ENCODE data around the gene IQSEC3. TPM values are rescaled to one million over a fixed set of nuclear protein-coding genes. Genes with fewer than 3 reads are reported as not detected.
A peak's percentile ranks its signal among the peaks of the same experiment; 100 is the strongest.
"Not testable (repeated sequence)": the region's sequence is repeated elsewhere in the genome, so short reads cannot be mapped to it uniquely, and the experiment has no call there.

The IQSEC3 gene
- total and polyA plus RNA-seq, 8 donors, result 0.16 to 10.1 (median 1.2) TPM

DNA sequence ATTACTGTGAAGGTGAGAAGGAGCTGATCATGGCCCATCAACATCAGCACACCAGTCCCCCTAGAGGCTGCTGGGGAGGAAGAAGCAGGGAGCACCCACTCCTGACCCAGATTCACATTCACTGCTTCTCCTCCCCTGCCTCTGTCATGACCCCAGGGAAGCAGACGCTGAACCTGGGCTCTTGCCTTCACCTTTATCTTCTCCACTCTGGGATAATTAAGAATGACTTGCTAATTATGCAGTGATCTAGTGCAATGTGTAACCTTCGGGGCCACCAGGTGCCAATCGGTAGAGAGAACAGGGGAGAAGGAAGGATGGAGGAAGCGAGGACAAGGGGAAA, 44.4 kb upstream of the IQSEC3 start:
- peaks cover 0 to 8% (median 0%) of the 10 kb centered on the region in 3 donors for H3K36me3 ChIP-seq
- WGBS, 2 donors, result 77 to 78% methylated on average over 4 of the region's 4 CpGs
- no peaks in the 10 kb centered on the region for H3K4me1 ChIP-seq
- intact Hi-C loops (cut with DNase I), result no loop called here
- TF ChIP-seq, protein P1, sequence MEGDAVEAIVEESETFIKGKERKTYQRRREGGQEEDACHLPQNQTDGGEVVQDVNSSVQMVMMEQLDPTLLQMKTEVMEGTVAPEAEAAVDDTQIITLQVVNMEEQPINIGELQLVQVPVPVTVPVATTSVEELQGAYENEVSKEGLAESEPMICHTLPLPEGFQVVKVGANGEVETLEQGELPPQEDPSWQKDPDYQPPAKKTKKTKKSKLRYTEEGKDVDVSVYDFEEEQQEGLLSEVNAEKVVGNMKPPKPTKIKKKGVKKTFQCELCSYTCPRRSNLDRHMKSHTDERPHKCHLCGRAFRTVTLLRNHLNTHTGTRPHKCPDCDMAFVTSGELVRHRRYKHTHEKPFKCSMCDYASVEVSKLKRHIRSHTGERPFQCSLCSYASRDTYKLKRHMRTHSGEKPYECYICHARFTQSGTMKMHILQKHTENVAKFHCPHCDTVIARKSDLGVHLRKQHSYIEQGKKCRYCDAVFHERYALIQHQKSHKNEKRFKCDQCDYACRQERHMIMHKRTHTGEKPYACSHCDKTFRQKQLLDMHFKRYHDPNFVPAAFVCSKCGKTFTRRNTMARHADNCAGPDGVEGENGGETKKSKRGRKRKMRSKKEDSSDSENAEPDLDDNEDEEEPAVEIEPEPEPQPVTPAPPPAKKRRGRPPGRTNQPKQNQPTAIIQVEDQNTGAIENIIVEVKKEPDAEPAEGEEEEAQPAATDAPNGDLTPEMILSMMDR (IDR thresholded peaks at IDR 0.05), result no peak
- no peaks in the 10 kb centered on the region for H3K27me3 ChIP-seq
- no peak overlapping the region for H3K4me3 ChIP-seq
- no peak overlapping the region for H3K27ac ChIP-seq
- H3K9me3 ChIP-seq, result no peaks in the 10 kb centered on the region
- no peak for ATAC-seq
- FAIRE-seq, result no peak
- DNase-seq, result peak in 1 of 6 donors; percentile 13

DNA sequence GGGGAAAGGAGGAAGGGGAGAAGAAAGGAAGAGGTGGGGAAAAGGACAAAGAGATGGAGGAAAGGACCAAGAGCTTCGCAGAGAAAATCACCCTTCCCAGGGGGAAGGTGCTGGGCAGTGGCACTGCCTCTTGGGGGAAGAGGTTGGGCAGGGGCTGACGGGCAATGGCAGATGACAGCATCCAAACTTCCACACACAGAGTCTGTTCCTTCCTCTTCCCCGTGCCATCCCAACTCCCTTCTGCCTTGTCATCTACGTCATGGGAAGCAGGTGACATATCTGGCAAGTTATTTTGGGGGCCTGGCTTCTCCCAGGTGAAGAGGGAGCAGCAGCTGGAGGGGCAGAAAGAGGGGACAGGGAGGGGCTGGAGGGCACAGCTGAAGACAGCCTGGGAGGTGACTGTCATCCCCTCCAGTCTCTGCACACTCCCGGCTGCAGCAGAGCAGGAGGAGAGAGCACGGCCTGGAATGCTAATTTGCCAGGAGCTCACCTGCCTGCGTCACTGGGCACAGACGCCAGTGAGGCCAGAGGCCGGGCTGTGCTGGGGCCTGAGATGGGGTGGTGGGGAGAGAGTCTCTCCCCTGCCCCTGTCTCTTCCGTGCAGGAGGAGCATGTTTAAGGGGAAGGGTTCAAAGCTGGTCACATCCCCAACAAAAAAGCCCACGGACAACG, 43.9 kb upstream of the IQSEC3 start:
- peaks cover 0 to 8% (median 0%) of the 10 kb centered on the region in 3 donors for H3K36me3 ChIP-seq
- no peak for FAIRE-seq
- intact Hi-C loops (cut with DNase I), result no loop called here
- H3K4me1 ChIP-seq, result no peaks in the 10 kb centered on the region
- no peaks in the 10 kb centered on the region for H3K27me3 ChIP-seq
- no peaks in the 10 kb centered on the region for H3K9me3 ChIP-seq
- TF ChIP-seq, protein P1 (IDR thresholded peaks at IDR 0.05), result no peak
- peak in 2 of 6 donors; percentile 7 to 17 for DNase-seq
- H3K4me3 ChIP-seq, result no peak overlapping the region
- 84 to 90% methylated on average over 12 of the region's 12 CpGs for WGBS, 2 donors
- no peak overlapping the region for H3K27ac ChIP-seq
- no peak for ATAC-seq

DNA sequence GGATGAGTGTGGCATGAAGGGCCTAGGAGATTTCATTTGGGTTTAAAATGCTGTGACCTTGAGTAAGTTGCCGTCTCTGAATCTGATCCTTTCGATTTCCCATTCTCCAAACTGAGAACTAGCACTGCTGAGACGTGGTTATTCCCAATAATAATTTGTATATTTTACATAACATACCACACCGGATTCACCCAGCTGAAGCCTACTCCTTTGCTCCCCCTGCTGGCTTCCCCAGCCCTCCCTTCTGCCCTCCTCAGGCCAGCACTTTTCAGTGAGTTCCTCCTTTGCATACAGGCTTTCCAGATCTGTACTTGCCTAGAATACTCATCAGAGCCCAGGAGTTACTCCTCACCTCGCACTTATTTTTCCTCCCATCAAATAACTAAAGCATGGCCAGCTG, 38.7 kb upstream of the IQSEC3 start:
- H3K4me1 ChIP-seq; DNase-seq; H3K27ac ChIP-seq; H3K4me3 ChIP-seq; H3K36me3 ChIP-seq; ATAC-seq; intact Hi-C loops (cut with DNase I); H3K27me3 ChIP-seq; H3K9me3 ChIP-seq; FAIRE-seq: not testable (repeated sequence)
- WGBS, 2 donors, result no CpG with 5 or more reads among the region's 5 CpGs

DNA sequence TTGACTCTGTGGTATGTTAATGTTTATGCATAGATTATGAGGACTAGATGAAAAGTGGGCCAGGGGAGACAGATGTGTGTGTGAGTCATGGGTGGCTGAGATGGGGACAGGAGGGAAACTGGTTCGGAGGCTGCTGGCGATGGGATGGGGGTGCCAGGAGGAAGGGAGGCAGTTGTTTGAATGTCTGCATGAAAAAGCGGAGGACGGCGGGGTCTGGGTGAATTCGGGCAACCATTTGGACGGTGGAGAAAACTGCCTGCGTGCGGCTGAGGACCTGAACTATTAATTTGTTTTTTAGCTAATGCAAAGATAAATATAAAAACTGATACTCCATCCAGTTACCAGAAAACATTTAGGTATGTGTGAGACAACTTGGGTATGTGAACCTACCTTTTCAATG, 27.8 kb upstream of the IQSEC3 start:
- ATAC-seq; intact Hi-C loops (cut with DNase I); H3K4me3 ChIP-seq; H3K4me1 ChIP-seq; FAIRE-seq; H3K27me3 ChIP-seq; H3K27ac ChIP-seq; H3K36me3 ChIP-seq; H3K9me3 ChIP-seq: not testable (repeated sequence)
- peak in 1 of 6 donors; percentile 18 for DNase-seq
- WGBS, 2 donors, result 66 to 75% methylated on average over 9 of the region's 9 CpGs

DNA sequence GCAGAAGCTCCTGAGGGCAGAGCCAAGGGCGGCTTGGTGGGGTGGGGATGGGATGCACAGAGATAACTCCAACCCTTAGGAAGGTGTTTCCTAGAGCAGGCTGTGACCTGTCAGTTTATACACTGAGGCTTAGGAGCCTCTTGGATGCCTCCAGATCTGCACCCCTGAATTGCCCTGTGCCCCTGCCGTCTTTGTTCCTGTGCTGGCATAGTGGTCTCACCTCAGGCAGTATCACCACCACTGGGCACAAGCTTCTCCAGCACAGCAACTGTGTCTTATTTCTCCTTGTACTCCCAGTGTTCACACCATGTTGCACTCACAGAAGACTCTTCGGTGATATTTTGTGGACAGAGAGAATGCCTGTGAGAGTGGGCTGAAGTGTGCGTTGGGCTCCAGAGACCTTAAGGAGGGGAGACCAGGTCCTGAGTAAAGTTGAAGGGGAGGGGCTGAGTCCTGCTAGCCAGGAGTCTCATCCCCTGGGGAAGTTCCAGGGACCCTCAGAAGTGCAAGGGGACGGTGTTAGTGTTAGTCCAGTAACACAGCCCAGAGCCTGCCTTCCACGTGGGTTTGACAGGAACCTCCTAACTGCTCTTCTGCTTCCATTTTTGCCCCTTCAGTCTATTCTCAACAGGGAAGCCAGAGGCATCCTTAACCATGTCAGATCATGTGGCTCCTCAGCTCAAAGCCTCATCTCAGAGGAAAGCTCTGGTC, 26.9 kb upstream of the IQSEC3 start:
- H3K27me3 ChIP-seq; H3K27ac ChIP-seq; H3K36me3 ChIP-seq; FAIRE-seq; H3K4me1 ChIP-seq; H3K4me3 ChIP-seq; DNase-seq; H3K9me3 ChIP-seq; ATAC-seq; intact Hi-C loops (cut with DNase I): not testable (repeated sequence)
- 61 to 63% methylated on average over 6 of the region's 6 CpGs for WGBS, 2 donors

DNA sequence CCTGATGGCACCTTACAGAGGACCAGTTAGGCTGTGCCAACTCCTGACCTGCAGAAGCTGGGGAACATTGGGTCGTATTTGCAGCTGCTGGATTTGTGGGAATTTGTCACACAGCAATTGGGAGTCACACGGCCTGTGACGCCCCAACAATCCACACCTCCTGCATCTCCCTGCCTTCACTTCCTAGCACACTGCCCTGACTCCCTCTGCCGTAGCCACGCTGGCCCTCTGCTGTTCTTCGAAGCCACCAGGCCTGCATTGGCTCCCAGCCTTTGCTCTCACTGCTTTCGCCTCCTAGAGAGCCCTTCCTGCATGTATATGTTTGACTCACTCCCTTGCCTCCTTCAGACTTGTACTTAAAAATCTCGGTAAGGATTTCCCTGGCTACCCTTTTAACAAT, 22.2 kb upstream of the IQSEC3 start:
- H3K4me3 ChIP-seq; H3K36me3 ChIP-seq; ATAC-seq; DNase-seq; H3K27ac ChIP-seq; intact Hi-C loops (cut with DNase I); H3K9me3 ChIP-seq; H3K27me3 ChIP-seq; FAIRE-seq; H3K4me1 ChIP-seq: not testable (repeated sequence)
- WGBS, 2 donors, result 58 to 74% methylated on average over 5 to 8 of the region's 8 CpGs

DNA sequence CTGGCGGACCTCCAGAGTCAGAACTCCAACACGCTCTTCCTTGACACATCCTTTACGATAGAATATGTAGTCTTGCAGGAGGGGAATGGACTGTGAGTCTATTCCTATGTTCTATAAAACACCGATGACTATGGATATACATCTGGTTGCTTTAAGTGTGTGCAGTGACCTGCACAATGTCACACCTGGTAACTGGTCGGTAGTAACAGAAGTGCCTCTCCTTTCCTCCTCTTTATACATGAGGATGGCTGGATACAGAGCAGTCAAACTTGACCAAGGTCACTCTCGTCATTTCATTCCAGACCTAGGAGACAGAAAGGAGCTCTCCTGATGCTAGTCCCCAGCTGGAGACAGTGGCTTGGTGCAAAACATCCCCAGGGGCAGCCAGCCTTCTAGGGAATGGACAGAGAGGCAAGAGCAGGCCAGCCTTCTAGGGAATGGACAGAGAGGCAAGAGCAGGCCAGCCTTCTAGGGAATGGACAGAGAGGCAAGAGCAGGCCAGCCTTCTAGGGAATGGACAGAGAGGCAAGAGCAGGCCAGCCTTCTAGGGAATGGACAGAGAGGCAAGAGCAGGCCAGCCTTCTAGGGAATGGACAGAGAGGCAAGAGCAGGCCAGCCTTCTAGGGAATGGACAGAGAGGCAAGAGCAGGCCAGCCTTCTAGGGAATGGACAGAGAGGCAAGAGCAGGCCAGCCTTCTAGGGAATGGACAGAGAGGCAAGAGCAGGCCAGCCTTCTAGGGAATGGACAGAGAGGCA, 21.2 kb upstream of the IQSEC3 start:
- WGBS, 2 donors, result 66 to 80% methylated on average over 5 to 6 of the region's 6 CpGs
- H3K4me1 ChIP-seq; H3K4me3 ChIP-seq; H3K27me3 ChIP-seq; ATAC-seq; H3K36me3 ChIP-seq; intact Hi-C loops (cut with DNase I); FAIRE-seq; H3K9me3 ChIP-seq; DNase-seq; H3K27ac ChIP-seq: not testable (repeated sequence)

DNA sequence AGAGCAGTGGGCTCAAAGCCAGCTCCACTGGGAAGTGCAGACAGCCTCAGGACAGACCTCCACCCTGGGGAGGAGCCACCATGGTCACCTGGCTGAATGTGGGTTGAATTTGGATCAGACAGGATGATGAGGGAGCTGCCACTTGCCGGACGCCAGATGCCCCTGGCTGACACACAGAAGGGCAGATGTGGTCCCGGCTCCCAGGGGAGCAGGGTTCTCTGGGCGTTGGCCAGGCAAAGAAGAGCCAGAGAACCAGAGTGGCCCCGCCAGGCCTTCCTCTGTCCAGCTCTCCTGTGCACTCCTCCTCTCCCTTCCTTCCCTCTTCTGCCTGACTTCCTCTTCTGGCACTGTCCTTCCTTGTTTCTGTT, 20.6 kb upstream of the IQSEC3 start:
- intact Hi-C loops (cut with DNase I), result not testable (repeated sequence)
- ATAC-seq, result peak in 3 of 4 donors; percentile 24 to 62 (median 43)

DNA sequence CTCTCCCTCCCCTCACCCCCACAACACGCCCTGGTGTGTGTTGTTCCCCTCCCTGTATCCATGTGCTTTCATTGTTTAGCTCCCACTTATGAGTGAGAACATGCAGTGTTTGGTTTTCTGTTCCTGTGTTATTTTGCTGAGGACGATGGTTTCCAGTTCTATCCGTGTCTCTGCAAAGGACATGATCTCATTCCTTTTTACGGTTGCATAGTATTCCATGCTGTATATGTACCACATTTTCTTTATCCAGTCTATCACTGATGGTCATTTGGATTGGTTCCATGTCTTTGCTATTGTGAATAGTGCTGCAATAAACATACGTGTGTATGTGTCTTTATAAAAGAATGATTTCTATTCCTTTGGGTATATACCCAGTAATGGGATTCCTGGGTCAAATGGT, 20.0 kb upstream of the IQSEC3 start:
- ATAC-seq; H3K4me3 ChIP-seq; intact Hi-C loops (cut with DNase I); H3K4me1 ChIP-seq; FAIRE-seq; DNase-seq; H3K27ac ChIP-seq; H3K9me3 ChIP-seq; H3K36me3 ChIP-seq; H3K27me3 ChIP-seq: not testable (repeated sequence)
- 49 to 62% methylated on average over 5 of the region's 5 CpGs for WGBS, 2 donors

More for the DNA sequence above, 20.6 kb upstream of the IQSEC3 start:
- H3K4me3 ChIP-seq, H3K27me3 ChIP-seq, H3K9me3 ChIP-seq, FAIRE-seq, H3K36me3 ChIP-seq, H3K27ac ChIP-seq, H3K4me1 ChIP-seq, DNase-seq: not testable (repeated sequence)
- 56% methylated on average over 4 of the region's 5 CpGs for WGBS, 2 donors

DNA sequence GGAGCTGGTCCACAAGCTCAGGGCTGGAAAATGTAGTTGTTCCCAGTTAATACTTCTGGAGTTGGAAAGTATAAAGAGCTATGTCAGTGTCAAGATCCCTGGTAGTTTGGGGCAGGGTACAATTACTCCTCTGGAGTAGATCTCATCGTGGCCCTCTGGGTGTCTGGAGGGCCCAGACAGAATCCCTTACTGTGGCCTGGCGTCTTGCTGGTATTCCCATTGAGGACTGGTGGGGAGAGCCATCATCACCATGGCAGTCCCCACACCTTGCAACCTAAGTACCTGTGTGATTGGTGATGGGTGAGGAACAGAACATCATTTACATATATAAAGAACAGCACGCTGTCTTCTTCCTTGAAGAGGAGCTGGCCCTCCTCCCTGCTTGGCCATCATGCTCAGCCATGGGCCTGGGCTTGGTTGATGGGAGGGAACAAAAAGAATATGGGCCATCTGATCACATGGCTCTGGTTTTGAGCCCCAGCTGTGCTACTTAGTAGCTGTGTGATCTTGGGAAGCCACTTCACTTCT, 18.8 kb upstream of the IQSEC3 start:
- H3K9me3 ChIP-seq; intact Hi-C loops (cut with DNase I); ATAC-seq; H3K36me3 ChIP-seq; FAIRE-seq; DNase-seq; H3K27me3 ChIP-seq; H3K4me3 ChIP-seq; H3K4me1 ChIP-seq; H3K27ac ChIP-seq: not testable (repeated sequence)
- 54 to 67% methylated on average over 3 of the region's 3 CpGs for WGBS, 2 donors
